HepG2 (cell line): ENCODE data around the gene MPPE1. TPM values are rescaled to one million over a fixed set of nuclear protein-coding genes. Genes with fewer than 3 reads are reported as not detected.

Source experiments
- FOXM1 ChIP-seq: sonication (generic); formaldehyde crosslinking; IDR thresholded peaks from 2 replicates; pipeline ENCODE4 v1.5.0; 2020; ENCODE audit warnings: missing genetic modification reagents
- IKZF1 ChIP-seq: fragments of 450-650 bp; IDR thresholded peaks from 2 replicates; pipeline ENCODE4 v1.7.1; 2016
- MEIS1 ChIP-seq: sonication (generic); formaldehyde crosslinking; IDR thresholded peaks from 2 replicates; pipeline ENCODE4 v1.9.0; 2021; ENCODE audit warnings: mild to moderate bottlenecking, missing genetic modification reagents, moderate library complexity, borderline replicate concordance
- MLLT10 ChIP-seq: sonication (generic); formaldehyde crosslinking; IDR thresholded peaks from 2 replicates; pipeline ENCODE4 v1.4.0; 2020; ENCODE audit warnings: missing genetic modification reagents
- ONECUT2 ChIP-seq: sonication (generic); formaldehyde crosslinking; IDR thresholded peaks from 2 replicates; pipeline ENCODE4 v1.4.0; 2020; ENCODE audit warnings: missing genetic modification reagents
- PCBP2 ChIP-seq: fragments of 200-400 bp; formaldehyde crosslinking; optimal IDR thresholded peaks from 2 replicates; pipeline ENCODE3; 2018; ENCODE audit warnings: low read length, low read depth; ENCODE audit not compliant: poor library complexity, severe bottlenecking
- ZBTB21 ChIP-seq: sonication (generic); formaldehyde crosslinking; IDR thresholded peaks from 2 replicates; pipeline ENCODE4 v1.4.0; 2020; ENCODE audit warnings: missing genetic modification reagents
- ZFY ChIP-seq: sonication (generic); formaldehyde crosslinking; IDR thresholded peaks from 2 replicates; pipeline ENCODE4 v1.4.0; 2020; ENCODE audit warnings: missing genetic modification reagents
- ZNF136 ChIP-seq: sonication (generic); formaldehyde crosslinking; IDR thresholded peaks from 2 replicates; pipeline ENCODE4 v1.8.1; 2022; ENCODE audit warnings: low read depth, mild to moderate bottlenecking, moderate library complexity, missing genetic modification reagents
- ZNF232 ChIP-seq: sonication (generic); formaldehyde crosslinking; IDR thresholded peaks from 2 replicates; pipeline ENCODE4 v1.4.0; 2020; ENCODE audit warnings: missing genetic modification reagents, borderline replicate concordance
- ZNF260 ChIP-seq: sonication (generic); formaldehyde crosslinking; IDR thresholded peaks from 2 replicates; pipeline ENCODE4 v1.4.0; 2020; ENCODE audit warnings: missing genetic modification reagents, low read depth, mild to moderate bottlenecking, borderline replicate concordance
- ZNF552 ChIP-seq: sonication (generic); formaldehyde crosslinking; IDR thresholded peaks from 2 replicates; pipeline ENCODE4 v1.9.0; 2022; ENCODE audit warnings: missing genetic modification reagents, mild to moderate bottlenecking, borderline replicate concordance
- ZNF713 ChIP-seq: sonication (generic); formaldehyde crosslinking; IDR thresholded peaks from 2 replicates; pipeline ENCODE4 v1.4.0; 2020; ENCODE audit warnings: mild to moderate bottlenecking, missing genetic modification reagents
- ZNF773 ChIP-seq: sonication (generic); formaldehyde crosslinking; IDR thresholded peaks from 2 replicates; pipeline ENCODE4 v1.4.0; 2020; ENCODE audit warnings: missing genetic modification reagents, borderline replicate concordance
- ZSCAN30 ChIP-seq: sonication (generic); formaldehyde crosslinking; IDR thresholded peaks from 2 replicates; pipeline ENCODE4 v1.5.0; 2020; ENCODE audit warnings: mild to moderate bottlenecking, missing genetic modification reagents
- polyA plus RNA-seq, 8 experiments: library from polyadenylated mRNA; depleted of rRNA in 3 of 8; stranded (reverse) in 7 of 8; unstranded in 1 of 8; fragments of >200 nt; fragmentation: Illumina TruSeq in 4 of 8; extraction: Trizol in 4 of 8; gene quantifications; 2 replicates each; pipeline versions ENCODE4 v1.2.1 to v1.2.3, GENCODE V29; 2011 to 2016; ENCODE audit warnings: low read depth in 4 of 8, missing spikeins in 1 of 8, mixed read lengths in 1 of 8; ENCODE audit not compliant: insufficient read depth in 1 of 8
- total RNA-seq, 5 experiments: library from RNA; depleted of rRNA; stranded (reverse); fragments of >200 nt; fragmentation: Illumina TruSeq; extraction: Trizol; gene quantifications; 2 replicates each; pipeline ENCODE4 v1.2.3, GENCODE V29; 2016; ENCODE audit warnings: low read depth in 1 of 5
- TF ChIP-seq, protein P1 (sequence below): sonication (generic); formaldehyde crosslinking; IDR thresholded peaks from 2 replicates; pipeline ENCODE4 v1.4.0; 2020; ENCODE audit warnings: missing genetic modification reagents
- TF ChIP-seq, protein P2 (sequence below): sonication (generic); formaldehyde crosslinking; IDR thresholded peaks from 2 replicates; pipeline ENCODE4 v1.4.0; 2020; ENCODE audit warnings: missing genetic modification reagents, borderline replicate concordance
- TF ChIP-seq, protein P3 (sequence below): sonication (generic); formaldehyde crosslinking; IDR thresholded peaks from 2 replicates; pipeline ENCODE4 v1.4.0; 2020; ENCODE audit warnings: low read depth, mild to moderate bottlenecking, missing genetic modification reagents
- TF ChIP-seq, protein P4 (sequence below): sonication (generic); formaldehyde crosslinking; IDR thresholded peaks from 2 replicates; pipeline ENCODE4 v1.4.0; 2020; ENCODE audit warnings: missing genetic modification reagents, borderline replicate concordance

The MPPE1 gene
- total and polyA plus RNA-seq, 2 of the 13 experiments (the other 11 are each of a cell fraction or from before 2014, with no cell fraction given), result 9.6 to 11.9 TPM

DNA sequence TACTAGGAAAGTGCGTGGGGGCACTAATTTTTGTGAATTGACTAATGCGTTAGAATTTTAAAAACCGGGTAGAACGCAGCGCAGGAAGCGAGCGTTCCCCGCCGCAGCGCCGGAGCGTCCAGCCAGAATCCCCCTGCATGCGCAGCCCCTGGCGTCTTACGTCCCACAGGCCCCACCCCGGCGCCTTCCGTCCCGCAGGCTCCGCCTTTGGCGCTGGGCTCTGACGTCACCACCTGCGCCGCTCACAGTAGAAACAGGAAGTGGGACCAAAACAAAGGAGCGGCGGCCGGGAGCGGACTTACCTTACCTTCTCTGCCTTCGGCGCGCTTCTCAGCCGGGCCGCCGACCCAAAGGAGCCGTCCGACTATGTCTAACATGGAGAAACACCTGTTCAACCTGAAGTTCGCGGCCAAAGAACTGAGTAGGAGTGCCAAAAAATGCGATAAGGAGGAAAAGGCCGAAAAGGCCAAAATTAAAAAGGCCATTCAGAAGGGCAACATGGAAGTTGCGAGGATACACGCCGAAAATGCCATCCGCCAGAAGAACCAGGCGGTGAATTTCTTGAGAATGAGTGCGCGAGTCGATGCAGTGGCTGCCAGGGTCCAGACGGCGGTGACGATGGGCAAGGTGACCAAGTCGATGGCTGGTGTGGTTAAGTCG, 56.8 kb downstream of the MPPE1 start, which contains the start of gene CHMP1B (continued):
- no peak for TF ChIP-seq ZNF136 (CRISPR knock-in tag)
- TF ChIP-seq, protein P1, sequence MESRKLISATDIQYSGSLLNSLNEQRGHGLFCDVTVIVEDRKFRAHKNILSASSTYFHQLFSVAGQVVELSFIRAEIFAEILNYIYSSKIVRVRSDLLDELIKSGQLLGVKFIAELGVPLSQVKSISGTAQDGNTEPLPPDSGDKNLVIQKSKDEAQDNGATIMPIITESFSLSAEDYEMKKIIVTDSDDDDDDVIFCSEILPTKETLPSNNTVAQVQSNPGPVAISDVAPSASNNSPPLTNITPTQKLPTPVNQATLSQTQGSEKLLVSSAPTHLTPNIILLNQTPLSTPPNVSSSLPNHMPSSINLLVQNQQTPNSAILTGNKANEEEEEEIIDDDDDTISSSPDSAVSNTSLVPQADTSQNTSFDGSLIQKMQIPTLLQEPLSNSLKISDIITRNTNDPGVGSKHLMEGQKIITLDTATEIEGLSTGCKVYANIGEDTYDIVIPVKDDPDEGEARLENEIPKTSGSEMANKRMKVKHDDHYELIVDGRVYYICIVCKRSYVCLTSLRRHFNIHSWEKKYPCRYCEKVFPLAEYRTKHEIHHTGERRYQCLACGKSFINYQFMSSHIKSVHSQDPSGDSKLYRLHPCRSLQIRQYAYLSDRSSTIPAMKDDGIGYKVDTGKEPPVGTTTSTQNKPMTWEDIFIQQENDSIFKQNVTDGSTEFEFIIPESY (CRISPR knock-in tag), result no peak
- no peak for TF ChIP-seq PCBP2
- no peak for TF ChIP-seq ONECUT2 (CRISPR knock-in tag)
- 0 out of 2 replicates have a peak, but pooled peaks have one; percentile 48 for TF ChIP-seq ZNF552 (CRISPR knock-in tag)
- no peak for TF ChIP-seq MLLT10 (CRISPR knock-in tag)
- 0 out of 2 replicates have a peak, but pooled peaks have one; percentile 33 for TF ChIP-seq MEIS1
- TF ChIP-seq ZSCAN30, result no peak
- TF ChIP-seq FOXM1, result no peak
- TF ChIP-seq, protein P2, sequence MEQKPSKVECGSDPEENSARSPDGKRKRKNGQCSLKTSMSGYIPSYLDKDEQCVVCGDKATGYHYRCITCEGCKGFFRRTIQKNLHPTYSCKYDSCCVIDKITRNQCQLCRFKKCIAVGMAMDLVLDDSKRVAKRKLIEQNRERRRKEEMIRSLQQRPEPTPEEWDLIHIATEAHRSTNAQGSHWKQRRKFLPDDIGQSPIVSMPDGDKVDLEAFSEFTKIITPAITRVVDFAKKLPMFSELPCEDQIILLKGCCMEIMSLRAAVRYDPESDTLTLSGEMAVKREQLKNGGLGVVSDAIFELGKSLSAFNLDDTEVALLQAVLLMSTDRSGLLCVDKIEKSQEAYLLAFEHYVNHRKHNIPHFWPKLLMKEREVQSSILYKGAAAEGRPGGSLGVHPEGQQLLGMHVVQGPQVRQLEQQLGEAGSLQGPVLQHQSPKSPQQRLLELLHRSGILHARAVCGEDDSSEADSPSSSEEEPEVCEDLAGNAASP (CRISPR knock-in tag), result peak; percentile 74
- TF ChIP-seq ZBTB21 (CRISPR knock-in tag), result peak; percentile 66; the same call in 1 of the 2 replicates
- TF ChIP-seq, protein P3, sequence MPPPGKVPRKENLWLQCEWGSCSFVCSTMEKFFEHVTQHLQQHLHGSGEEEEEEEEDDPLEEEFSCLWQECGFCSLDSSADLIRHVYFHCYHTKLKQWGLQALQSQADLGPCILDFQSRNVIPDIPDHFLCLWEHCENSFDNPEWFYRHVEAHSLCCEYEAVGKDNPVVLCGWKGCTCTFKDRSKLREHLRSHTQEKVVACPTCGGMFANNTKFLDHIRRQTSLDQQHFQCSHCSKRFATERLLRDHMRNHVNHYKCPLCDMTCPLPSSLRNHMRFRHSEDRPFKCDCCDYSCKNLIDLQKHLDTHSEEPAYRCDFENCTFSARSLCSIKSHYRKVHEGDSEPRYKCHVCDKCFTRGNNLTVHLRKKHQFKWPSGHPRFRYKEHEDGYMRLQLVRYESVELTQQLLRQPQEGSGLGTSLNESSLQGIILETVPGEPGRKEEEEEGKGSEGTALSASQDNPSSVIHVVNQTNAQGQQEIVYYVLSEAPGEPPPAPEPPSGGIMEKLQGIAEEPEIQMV, result peak; percentile 80
- TF ChIP-seq, protein P4, sequence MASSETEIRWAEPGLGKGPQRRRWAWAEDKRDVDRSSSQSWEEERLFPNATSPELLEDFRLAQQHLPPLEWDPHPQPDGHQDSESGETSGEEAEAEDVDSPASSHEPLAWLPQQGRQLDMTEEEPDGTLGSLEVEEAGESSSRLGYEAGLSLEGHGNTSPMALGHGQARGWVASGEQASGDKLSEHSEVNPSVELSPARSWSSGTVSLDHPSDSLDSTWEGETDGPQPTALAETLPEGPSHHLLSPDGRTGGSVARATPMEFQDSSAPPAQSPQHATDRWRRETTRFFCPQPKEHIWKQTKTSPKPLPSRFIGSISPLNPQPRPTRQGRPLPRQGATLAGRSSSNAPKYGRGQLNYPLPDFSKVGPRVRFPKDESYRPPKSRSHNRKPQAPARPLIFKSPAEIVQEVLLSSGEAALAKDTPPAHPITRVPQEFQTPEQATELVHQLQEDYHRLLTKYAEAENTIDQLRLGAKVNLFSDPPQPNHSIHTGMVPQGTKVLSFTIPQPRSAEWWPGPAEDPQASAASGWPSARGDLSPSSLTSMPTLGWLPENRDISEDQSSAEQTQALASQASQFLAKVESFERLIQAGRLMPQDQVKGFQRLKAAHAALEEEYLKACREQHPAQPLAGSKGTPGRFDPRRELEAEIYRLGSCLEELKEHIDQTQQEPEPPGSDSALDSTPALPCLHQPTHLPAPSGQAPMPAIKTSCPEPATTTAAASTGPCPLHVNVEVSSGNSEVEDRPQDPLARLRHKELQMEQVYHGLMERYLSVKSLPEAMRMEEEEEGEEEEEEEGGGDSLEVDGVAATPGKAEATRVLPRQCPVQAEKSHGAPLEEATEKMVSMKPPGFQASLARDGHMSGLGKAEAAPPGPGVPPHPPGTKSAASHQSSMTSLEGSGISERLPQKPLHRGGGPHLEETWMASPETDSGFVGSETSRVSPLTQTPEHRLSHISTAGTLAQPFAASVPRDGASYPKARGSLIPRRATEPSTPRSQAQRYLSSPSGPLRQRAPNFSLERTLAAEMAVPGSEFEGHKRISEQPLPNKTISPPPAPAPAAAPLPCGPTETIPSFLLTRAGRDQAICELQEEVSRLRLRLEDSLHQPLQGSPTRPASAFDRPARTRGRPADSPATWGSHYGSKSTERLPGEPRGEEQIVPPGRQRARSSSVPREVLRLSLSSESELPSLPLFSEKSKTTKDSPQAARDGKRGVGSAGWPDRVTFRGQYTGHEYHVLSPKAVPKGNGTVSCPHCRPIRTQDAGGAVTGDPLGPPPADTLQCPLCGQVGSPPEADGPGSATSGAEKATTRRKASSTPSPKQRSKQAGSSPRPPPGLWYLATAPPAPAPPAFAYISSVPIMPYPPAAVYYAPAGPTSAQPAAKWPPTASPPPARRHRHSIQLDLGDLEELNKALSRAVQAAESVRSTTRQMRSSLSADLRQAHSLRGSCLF, result no peak
- no peak for TF ChIP-seq ZNF260
- peak; percentile 57; the same call in 1 of the 2 replicates for TF ChIP-seq ZNF232
- TF ChIP-seq ZNF713, result no peak
- TF ChIP-seq ZNF773 (CRISPR knock-in tag), result peak; percentile 11; the same call in 1 of the 2 replicates
- TF ChIP-seq ZFY (CRISPR knock-in tag), result peak; percentile 90
- no peak for TF ChIP-seq IKZF1
